ENCODE results near the gene RAB37. TPM values are rescaled to one million over a fixed set of nuclear protein-coding genes. Genes with fewer than 3 reads are reported as not detected.

Gene RAB37
- polyA plus RNA-seq, 1 donor from 2014 or later = not detected

DNA sequence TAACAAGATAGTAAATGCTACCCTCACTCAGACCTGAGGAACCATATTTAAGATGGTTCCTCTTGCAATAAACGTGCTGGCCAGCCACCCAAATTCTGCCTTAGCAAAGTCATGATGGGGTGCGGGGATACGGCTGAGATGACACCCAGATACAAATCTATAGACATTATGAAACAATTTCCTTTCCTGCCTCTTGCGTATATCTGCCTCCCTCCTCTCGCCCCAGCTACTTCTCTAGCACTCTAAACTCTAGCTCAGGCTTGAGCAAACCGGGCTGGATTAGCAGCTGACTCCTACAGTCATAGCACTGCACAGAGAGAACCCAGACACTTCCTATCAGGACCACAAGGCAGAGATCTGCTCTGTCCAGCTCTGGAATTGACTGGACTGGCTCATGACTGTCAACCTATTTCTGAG, 46.6 kb upstream of the RAB37 start:
- Histone ChIP-seq H3K27me3 (ENCODE audit: insufficient read depth, low read depth, low read length) (no peaks in the 10 kb centered on the region), H3K27ac (ENCODE audit: low read length) (no peak overlapping the region)
- TF ChIP-seq REST (IDR thresholded peaks at IDR 0.05; ENCODE audit: borderline replicate concordance) (no peak), TAF1 (IDR thresholded peaks at IDR 0.05; ENCODE audit: low read depth) (no peak), EP300 (conservative IDR thresholded peaks at IDR 0.05; ENCODE audit: poor library complexity, severe bottlenecking) (no peak), RAD21 (conservative IDR thresholded peaks at IDR 0.05) (no peak), EZH2 (IDR thresholded peaks at IDR 0.05; ENCODE audit: borderline replicate concordance, insufficient read depth, low read length, poor library complexity, severe bottlenecking) (no peak), CTCF (IDR thresholded peaks at IDR 0.05; ENCODE audit: poor library complexity, severe bottlenecking) (no peak), POLR2AphosphoS5 (IDR thresholded peaks at IDR 0.05) (no peak)

DNA sequence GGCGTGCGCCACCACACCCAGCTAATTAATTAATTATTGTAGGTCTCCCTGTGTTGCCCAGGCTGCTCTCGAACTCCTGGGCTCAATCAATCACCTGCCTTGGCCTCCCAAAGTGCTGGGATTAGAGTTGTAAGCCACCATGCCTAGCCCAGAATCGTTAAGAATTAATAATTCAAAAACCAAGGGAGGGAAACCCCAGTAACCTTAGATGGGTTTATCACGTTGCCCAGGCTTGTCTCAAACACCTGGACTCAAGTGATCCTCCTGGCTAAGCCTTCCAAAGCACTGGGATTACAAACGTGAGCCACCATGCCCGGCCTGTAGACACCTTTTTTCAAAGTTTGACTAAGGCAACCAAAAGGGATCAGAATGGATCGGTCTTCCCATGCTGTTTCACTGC, 45.9 kb upstream of the RAB37 start:
- H3K4me2 ChIP-seq (ENCODE audit: low read length) = no peak overlapping the region
- H3K9me3 ChIP-seq (ENCODE audit: low read length) = no peaks in the 10 kb centered on the region
- H3F3A ChIP-seq (ENCODE audit: insufficient read depth, low read length, poor library complexity, severe bottlenecking) = no peaks in the 10 kb centered on the region
- H3K9ac ChIP-seq (ENCODE audit: low read length) = no peak overlapping the region
- H3K79me2 ChIP-seq (replicated peaks; ENCODE audit: insufficient read depth, low read length) = no peaks in the 10 kb centered on the region
- no peak overlapping the region for H3K27ac ChIP-seq (ENCODE audit: low read length)
- H3K27me3 ChIP-seq (ENCODE audit: insufficient read depth, low read depth, low read length) = no peaks in the 10 kb centered on the region
- no peaks in the 10 kb centered on the region for H4K20me1 ChIP-seq (ENCODE audit: insufficient read depth)
- H3K4me3 ChIP-seq (ENCODE audit: low read length) = no peak overlapping the region
- no peaks in the 10 kb centered on the region for H3K9me2 ChIP-seq (ENCODE audit: insufficient read depth, low read length)
- no peaks in the 10 kb centered on the region for H3K36me3 ChIP-seq (ENCODE audit: insufficient read depth, low read length)
- no peak overlapping the region for H2AFZ ChIP-seq (ENCODE audit: low read depth, low read length)
- no peak for TF ChIP-seq CTCF (IDR thresholded peaks at IDR 0.05; ENCODE audit: poor library complexity, severe bottlenecking)
- no peak for TF ChIP-seq EZH2 (IDR thresholded peaks at IDR 0.05; ENCODE audit: borderline replicate concordance, insufficient read depth, low read length, poor library complexity, severe bottlenecking)
- TF ChIP-seq POLR2AphosphoS5 (IDR thresholded peaks at IDR 0.05) = no peak

More for the DNA sequence above, 46.6 kb upstream of the RAB37 start:
- no peaks in the 10 kb centered on the region for H3K9me2 ChIP-seq (ENCODE audit: insufficient read depth, low read length)
- H4K20me1 ChIP-seq (ENCODE audit: insufficient read depth) = no peaks in the 10 kb centered on the region
- no peaks in the 10 kb centered on the region for H3F3A ChIP-seq (ENCODE audit: insufficient read depth, low read length, poor library complexity, severe bottlenecking)
- no peak overlapping the region for H3K4me3 ChIP-seq (ENCODE audit: low read length)
- no peaks in the 10 kb centered on the region for H3K9me3 ChIP-seq (ENCODE audit: low read length)
- no peak overlapping the region for H2AFZ ChIP-seq (ENCODE audit: low read depth, low read length)
- H3K79me2 ChIP-seq (replicated peaks; ENCODE audit: insufficient read depth, low read length) = no peaks in the 10 kb centered on the region
- H3K36me3 ChIP-seq (ENCODE audit: insufficient read depth, low read length) = no peaks in the 10 kb centered on the region
- no peak overlapping the region for H3K9ac ChIP-seq (ENCODE audit: low read length)
- H3K4me2 ChIP-seq (ENCODE audit: low read length) = no peak overlapping the region
